NCI-H748 treated with DMSO at 0.1 percent for 48 hours (cell line): Measurements from ENCODE around the gene ACTN1.
A peak's percentile ranks its signal among the peaks of the same experiment; 100 is the strongest.

Experiments
- DNase-seq: peaks from one replicate; lab custom pipeline; 2025; lab: John Stamatoyannopoulos, UW

Gene ACTN1

GRCh38 chr14:68916358-68916941 is 62.7 kb downstream of the ACTN1 start:
- no peak for DNase-seq

- DNase-seq = no peak
These were observed 65.6 kb downstream of the ACTN1 start for GRCh38 chr14:68913516-68913915.

DNA sequence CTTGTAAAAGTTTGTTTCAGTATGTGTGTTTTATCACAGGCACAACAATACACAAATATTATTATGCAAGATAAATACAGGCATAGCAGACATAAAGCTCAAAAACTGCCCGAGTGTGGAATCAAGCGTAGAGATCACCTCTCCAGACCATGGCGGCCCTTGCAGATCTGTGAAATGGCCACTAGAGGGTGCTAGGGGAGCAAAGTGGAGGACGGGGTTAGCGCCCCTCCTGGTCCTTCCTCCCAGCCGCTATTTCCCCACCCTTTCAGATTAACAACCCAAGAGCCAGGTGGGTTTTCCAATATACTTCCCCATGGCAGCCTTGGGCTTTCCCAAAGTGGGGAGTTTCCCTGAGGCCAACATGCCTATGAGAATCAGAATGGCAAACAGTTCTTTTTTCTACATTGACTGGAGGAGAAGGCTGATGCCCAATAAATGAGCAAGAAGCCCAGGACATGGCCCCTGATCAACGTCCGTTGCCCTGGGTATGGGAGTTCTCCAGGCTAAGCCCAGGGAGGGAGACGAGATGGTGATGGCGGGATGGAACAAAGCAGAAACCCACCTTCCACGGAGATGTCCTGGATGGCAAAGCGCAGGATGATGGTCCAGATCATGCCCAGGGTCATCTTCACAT is 67.4 kb downstream of the ACTN1 start:
- DNase-seq = peak; percentile 7

DNA sequence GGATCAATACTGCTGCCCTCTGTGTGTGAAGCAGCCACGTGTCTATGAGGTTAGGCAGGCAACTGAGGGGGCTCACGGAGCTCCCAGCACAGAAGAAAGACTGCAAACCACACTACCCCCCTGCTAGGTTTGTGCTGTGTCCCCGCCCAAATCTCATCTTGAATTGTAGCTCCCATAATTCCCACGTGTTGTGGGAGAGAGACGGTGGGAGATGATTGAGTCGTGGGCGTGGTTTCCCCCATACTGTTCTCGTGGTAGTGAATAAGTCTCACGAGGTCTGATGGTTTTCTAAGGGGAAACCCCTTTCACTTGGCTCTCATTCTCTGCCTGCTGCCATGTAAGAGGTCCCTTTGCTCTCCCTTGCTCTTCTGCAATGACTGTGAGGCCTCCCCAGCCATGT is 68.6 kb downstream of the ACTN1 start:
- no peak for DNase-seq

DNA sequence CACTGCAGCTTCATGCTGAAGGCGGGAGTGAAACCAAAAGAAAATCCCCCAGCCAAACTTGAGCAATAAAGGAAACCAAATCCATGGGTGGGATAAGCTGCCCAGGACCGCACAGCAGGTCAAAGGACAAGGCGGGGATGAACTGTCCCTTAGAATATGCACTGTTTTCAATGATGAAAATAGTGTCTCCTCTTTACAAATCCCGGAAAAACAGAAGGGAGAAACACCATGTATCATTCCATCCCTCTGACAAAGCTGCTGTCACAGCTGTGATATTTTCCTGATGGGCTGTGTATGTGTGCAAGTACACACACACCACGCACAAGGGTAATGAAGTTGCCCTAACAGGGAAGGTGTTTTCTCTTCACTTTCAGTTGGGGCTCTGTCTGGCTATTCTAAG is 70.3 kb downstream of the ACTN1 start:
- no peak for DNase-seq

DNA sequence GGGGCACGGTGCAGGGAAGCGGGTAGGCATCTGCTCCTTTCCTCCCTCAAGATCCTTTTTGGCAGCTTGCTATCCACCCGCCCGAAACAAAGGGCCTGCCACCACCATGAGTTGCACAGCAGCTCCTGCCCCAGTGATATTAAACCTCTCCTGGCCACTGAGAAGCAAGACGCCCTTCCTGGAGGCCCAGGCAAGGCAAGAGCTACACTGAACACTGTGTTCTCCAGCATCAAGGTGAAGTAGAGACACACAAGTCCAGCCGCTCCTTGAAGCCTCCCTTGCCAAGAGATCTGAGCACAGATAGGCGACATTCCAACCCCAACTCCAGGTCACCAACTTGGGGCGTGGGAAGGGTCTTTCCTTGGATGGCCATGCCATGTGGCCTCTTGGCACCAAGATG is 70.9 kb downstream of the ACTN1 start:
- DNase-seq = no peak

DNA sequence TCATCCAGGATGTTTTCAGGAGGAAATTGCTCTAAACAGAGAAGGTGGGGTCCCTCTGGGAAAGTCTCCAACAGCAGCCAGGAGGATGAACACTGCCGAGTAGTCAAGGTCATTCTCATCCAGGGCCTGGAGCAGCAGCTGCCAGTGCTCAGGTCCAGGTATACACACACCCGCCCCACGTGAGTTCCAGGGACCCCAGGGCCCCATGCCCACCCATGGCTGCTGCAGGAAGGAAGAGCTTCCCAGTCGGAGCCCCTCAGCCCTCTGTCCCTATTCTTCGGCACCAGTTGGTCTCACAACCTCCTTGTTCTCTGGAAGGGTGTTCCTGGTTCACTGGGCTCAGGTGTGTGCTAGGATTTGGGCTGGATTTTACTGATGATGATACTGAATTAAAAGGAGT is 72.7 kb downstream of the ACTN1 start:
- DNase-seq = no peak

DNA sequence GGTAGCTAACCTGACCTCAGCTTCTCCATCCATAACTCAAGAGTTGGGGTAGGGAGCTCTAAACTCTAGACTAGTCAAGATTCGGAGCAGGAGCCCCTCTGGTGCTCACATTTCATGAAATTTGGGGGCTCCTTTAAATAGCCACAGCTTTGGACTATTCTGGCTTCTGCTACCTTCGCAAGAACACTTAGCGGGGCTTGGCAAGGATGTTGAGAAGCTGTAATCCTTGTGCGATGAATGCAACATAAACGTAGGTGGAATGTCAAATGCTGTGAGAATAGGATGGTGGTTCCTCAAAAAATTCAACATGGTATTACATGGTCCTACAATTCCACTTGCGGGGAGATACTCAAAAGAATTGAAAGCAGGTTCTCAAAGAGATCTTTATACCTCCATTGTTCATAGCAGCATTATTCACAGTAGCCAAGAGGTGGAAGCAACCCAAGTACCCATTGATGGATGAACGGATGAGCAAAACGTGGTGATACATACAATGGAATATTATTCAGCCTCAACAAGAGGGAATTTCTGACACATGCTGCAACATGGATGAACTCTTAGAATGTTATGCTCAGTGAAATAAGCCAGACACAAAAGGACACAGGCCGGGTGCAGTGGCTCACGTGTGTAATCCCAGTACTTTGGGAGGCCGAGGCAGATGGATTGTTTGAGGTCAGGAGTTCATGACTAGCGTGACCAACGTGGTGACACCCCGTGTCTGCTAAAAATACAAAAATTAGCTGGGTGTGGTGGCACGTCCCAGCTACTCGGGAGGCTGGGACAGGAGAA is 73.8 kb downstream of the ACTN1 start:
- no peak for DNase-seq

DNA sequence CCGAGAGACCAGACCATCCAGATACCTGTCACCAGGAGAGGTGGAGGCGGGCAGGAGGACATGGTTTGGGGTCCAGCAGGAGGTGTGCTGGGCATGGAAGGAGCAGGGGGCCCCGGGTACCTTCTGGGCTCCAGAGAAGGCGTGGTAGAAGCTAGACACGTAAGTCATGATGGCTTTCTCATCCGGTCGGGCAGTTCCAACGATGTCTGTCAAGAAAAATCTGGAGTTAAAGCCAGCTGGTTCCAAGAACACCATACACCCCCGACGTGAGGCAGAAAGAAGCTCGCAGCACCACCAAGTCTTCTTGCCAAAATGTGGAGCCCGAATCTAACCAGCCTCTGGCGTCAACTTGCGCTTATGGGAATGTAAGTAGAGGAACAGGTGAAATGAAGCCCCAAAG is 76.7 kb downstream of the ACTN1 start:
- no peak for DNase-seq

GRCh38 chr14:68899033-68899603 is 80.0 kb downstream of the ACTN1 start:
- no peak for DNase-seq

DNA sequence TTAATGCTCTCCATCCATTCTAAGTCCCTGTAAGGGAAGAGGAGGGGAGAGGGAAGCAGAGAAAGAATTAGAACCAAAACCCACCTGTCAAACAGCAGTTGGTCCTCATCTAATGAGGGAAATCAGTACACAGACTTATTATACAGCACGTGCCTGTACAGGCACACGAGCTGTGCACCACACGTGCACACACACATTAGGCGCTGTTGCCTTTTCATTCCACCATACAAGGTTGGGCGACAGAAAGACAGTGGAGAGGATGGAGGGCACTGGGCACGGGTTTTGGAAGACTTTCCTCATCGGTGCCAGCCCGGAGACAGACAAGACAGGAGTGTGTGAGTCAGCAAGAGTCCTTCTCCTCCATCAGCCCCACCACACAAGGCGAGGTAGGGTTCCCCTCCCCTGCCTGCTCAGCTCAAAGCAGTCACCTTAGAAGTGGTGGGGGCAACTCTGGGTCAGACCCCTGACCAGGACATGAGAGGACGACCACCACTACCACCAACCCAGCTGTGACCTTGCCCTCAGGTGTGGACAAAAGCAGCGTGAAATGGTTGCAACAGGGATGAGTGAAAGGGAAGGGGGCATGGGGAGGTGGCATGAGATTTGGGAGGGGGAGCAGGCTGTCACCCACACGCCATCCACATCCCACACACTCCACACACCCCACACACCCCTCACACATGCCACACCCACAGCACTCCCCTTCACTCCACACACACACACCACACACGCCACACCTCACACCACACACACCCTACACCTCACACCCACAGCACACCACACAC is 80.7 kb downstream of the ACTN1 start:
- DNase-seq = no peak

DNA sequence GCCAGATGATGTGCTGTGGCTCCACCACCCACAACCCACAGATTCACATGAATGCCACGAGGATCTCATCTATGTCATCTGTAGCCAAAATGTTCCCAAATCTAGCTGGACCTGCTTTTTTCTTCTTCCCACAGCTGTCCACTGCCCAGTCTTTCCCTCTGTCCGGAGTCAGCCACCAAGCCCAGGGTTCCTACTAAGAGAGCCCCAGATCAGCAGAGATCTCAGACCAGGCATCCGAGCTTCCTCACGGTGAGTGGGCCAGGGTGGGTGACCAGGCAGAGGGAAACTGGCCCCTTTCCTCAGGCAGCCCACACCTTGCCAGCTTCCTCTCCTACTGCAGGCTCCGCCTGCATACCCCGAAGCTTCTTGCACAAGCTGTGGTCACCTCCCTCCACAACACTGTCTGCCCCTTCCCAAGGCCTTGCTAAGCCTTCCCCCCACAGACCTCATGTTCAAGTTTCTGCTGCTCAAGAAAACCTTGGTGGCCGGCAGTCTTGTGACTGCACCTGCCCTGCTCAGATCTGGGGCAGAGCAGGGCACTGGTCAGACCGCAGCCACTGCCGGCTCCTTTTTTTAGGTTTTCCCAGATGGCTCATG is 81.4 kb downstream of the ACTN1 start:
- DNase-seq = no peak

- DNase-seq = no peak
These were observed 83.0 kb downstream of the ACTN1 start for GRCh38 chr14:68896132-68896531.

GRCh38 chr14:68894802-68895703 is 84.0 kb downstream of the ACTN1 start:
- DNase-seq = no peak

DNA sequence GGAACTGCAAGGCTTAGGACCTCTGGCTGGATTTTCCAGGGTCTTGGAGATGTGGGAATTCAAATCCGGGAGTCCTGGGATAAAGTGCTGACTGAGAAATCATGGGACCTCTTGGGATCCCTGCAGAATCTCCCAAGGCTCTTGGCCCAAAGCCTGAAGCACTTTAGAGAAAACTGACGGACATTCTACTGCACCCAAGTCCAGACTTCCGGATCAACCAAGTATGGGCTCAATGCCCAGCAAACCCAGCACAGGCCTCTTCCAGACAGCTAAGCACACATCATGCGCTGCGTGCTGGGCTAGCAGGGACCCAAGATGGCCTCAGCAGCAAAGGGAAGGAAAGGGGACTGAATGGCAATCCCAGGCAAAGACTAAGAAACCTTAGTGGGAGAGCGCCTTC is 85.0 kb downstream of the ACTN1 start:
- DNase-seq = no peak

- DNase-seq = no peak
These were observed 85.5 kb downstream of the ACTN1 start for GRCh38 chr14:68893566-68893965.

GRCh38 chr14:68892961-68893360 is 86.1 kb downstream of the ACTN1 start:
- no peak for DNase-seq

GRCh38 chr14:68891851-68892660 is 87.0 kb downstream of the ACTN1 start:
- no peak for DNase-seq

DNA sequence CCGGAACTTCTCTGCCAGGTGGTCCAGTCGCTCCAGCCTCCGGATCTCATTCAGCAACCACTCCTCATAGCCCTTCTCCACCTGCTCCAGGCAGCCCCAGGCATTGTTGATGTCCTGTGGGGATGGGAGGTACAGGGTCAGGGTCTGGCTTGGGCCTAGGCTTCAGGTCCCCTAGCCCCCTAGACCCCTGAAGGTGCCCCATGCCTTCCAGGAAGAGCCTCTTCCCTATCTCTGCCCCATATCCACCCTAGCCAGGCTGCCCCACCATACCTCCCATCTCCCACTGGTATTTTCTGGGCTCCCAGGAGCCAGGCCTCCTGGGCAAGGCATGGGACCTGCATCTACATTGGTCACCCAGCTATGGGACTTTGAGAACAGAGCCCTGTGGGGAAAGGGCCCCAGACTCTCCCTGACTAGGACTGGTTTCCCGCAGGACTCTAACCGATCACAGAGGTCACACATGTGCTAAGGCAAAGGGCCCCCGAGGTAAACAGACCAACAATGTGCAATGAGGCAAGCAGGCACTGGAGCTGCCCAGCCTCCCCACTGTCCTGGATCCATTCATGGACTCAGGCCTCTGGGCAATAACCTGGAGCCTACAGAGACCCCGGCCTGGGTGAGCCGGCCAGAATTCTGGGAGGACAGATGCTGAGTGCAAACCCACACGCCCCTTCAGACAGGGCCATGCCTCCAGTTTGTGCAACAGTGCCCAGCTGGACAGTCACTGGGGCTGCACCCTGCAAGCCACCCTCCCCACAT is 88.8 kb downstream of the ACTN1 start:
- no peak for DNase-seq
